ENCODE data around the gene NPTN.

- TF ChIP-seq CTCF (IDR thresholded peaks at IDR 0.05) (no peak), SIN3A (IDR thresholded peaks at IDR 0.05; ENCODE audit: borderline replicate concordance, insufficient read depth, low read depth, low read length) (no peak), POLR2AphosphoS5 (IDR thresholded peaks at IDR 0.05; ENCODE audit: low read depth, low read length) (no peak), TCF7L2 (IDR thresholded peaks at IDR 0.05; ENCODE audit: low read depth, low read length) (no peak)
- TF ChIP-seq, protein P1, sequence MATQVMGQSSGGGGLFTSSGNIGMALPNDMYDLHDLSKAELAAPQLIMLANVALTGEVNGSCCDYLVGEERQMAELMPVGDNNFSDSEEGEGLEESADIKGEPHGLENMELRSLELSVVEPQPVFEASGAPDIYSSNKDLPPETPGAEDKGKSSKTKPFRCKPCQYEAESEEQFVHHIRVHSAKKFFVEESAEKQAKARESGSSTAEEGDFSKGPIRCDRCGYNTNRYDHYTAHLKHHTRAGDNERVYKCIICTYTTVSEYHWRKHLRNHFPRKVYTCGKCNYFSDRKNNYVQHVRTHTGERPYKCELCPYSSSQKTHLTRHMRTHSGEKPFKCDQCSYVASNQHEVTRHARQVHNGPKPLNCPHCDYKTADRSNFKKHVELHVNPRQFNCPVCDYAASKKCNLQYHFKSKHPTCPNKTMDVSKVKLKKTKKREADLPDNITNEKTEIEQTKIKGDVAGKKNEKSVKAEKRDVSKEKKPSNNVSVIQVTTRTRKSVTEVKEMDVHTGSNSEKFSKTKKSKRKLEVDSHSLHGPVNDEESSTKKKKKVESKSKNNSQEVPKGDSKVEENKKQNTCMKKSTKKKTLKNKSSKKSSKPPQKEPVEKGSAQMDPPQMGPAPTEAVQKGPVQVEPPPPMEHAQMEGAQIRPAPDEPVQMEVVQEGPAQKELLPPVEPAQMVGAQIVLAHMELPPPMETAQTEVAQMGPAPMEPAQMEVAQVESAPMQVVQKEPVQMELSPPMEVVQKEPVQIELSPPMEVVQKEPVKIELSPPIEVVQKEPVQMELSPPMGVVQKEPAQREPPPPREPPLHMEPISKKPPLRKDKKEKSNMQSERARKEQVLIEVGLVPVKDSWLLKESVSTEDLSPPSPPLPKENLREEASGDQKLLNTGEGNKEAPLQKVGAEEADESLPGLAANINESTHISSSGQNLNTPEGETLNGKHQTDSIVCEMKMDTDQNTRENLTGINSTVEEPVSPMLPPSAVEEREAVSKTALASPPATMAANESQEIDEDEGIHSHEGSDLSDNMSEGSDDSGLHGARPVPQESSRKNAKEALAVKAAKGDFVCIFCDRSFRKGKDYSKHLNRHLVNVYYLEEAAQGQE (IDR thresholded peaks at IDR 0.05; ENCODE audit: insufficient read depth in 1 of 2, low read depth in 2 of 2, low read length in 1 of 2), result no peak
Observed at GRCh38 chr15:73648014-73648295, 14.8 kb upstream of the NPTN start.
